ENCODE data around the gene FCRL4. TPM values are rescaled to one million over a fixed set of nuclear protein-coding genes. Genes with fewer than 3 reads are reported as not detected.

FCRL4 gene
- total RNA-seq, result not detected in 2 replicates
- long read RNA-seq, result 0 reads

- no peak within 1 kb of the TSS for H3K27ac Mint-ChIP-seq (ENCODE audit: unreplicated experiment)
- H3K4me1 Mint-ChIP-seq (ENCODE audit: unreplicated experiment), result no peaks in the 10 kb centered on the region
- no peaks in the 10 kb centered on the region for H3K9me3 Mint-ChIP-seq (ENCODE audit: unreplicated experiment)
- no peak for DNase-seq (ENCODE audit: extremely low spot score, unreplicated experiment)
- no peaks in the 10 kb centered on the region for H3K27me3 Mint-ChIP-seq (ENCODE audit: unreplicated experiment)
- TF ChIP-seq CTCF (IDR thresholded peaks at IDR 0.05), result no peak
- no peaks in the 10 kb centered on the region for H3K36me3 Mint-ChIP-seq (ENCODE audit: unreplicated experiment)
- no peak within 1 kb of the TSS for H3K4me3 Mint-ChIP-seq (ENCODE audit: unreplicated experiment)
These were observed at the start of gene FCRL4 for GRCh38 chr1:157597959-157598667. Gene FCRL4, minus strand, starts transcription at chr1:157598085. Its CDS starts 141 bp downstream, at chr1:157597944.

- Mint-ChIP-seq H3K36me3 (ENCODE audit: unreplicated experiment) (no peaks in the 10 kb centered on the region), H3K4me1 (ENCODE audit: unreplicated experiment) (no peaks in the 10 kb centered on the region), H3K4me3 (ENCODE audit: unreplicated experiment) (no peak overlapping the region), H3K9me3 (ENCODE audit: unreplicated experiment) (no peaks in the 10 kb centered on the region), H3K27me3 (ENCODE audit: unreplicated experiment) (no peaks in the 10 kb centered on the region), H3K27ac (ENCODE audit: unreplicated experiment) (no peak overlapping the region)
- TF ChIP-seq CTCF (IDR thresholded peaks at IDR 0.05), result no peak
- DNase-seq (ENCODE audit: extremely low spot score, unreplicated experiment), result no peak
These were observed 48.3 kb upstream of the FCRL4 start for GRCh38 chr1:157646144-157646543.

GRCh38 chr1:157641177-157641576 is 43.3 kb upstream of the FCRL4 start:
- Mint-ChIP-seq H3K4me3 (ENCODE audit: unreplicated experiment) (no peak overlapping the region), H3K4me1 (ENCODE audit: unreplicated experiment) (no peaks in the 10 kb centered on the region)
- no peak for TF ChIP-seq CTCF (IDR thresholded peaks at IDR 0.05)

GRCh38 chr1:157639800-157640199 is 41.9 kb upstream of the FCRL4 start:
- Mint-ChIP-seq H3K4me1 (ENCODE audit: unreplicated experiment) (no peaks in the 10 kb centered on the region), H3K27ac (ENCODE audit: unreplicated experiment) (no peak overlapping the region), H3K27me3 (ENCODE audit: unreplicated experiment) (no peaks in the 10 kb centered on the region), H3K9me3 (ENCODE audit: unreplicated experiment) (no peaks in the 10 kb centered on the region), H3K36me3 (ENCODE audit: unreplicated experiment) (no peaks in the 10 kb centered on the region), H3K4me3 (ENCODE audit: unreplicated experiment) (no peak overlapping the region)
- no peak for TF ChIP-seq CTCF (IDR thresholded peaks at IDR 0.05)
- no peak for DNase-seq (ENCODE audit: extremely low spot score, unreplicated experiment)

More at GRCh38 chr1:157641177-157641576, 43.3 kb upstream of the FCRL4 start:
- DNase-seq (ENCODE audit: extremely low spot score, unreplicated experiment), result no peak
- H3K36me3 Mint-ChIP-seq (ENCODE audit: unreplicated experiment), result no peaks in the 10 kb centered on the region
- no peaks in the 10 kb centered on the region for H3K9me3 Mint-ChIP-seq (ENCODE audit: unreplicated experiment)
- no peaks in the 10 kb centered on the region for H3K27me3 Mint-ChIP-seq (ENCODE audit: unreplicated experiment)
- H3K27ac Mint-ChIP-seq (ENCODE audit: unreplicated experiment), result no peak overlapping the region

GRCh38 chr1:157628773-157629172 is 30.9 kb upstream of the FCRL4 start:
- TF ChIP-seq CTCF (IDR thresholded peaks at IDR 0.05), result no peak
- H3K36me3 Mint-ChIP-seq (ENCODE audit: unreplicated experiment), result no peaks in the 10 kb centered on the region
- no peak for DNase-seq (ENCODE audit: extremely low spot score, unreplicated experiment)
- no peak overlapping the region for H3K4me3 Mint-ChIP-seq (ENCODE audit: unreplicated experiment)
- no peaks in the 10 kb centered on the region for H3K9me3 Mint-ChIP-seq (ENCODE audit: unreplicated experiment)
- H3K27ac Mint-ChIP-seq (ENCODE audit: unreplicated experiment), result no peak overlapping the region
- H3K27me3 Mint-ChIP-seq (ENCODE audit: unreplicated experiment), result peaks cover 2% of the 10 kb centered on the region
- H3K4me1 Mint-ChIP-seq (ENCODE audit: unreplicated experiment), result no peaks in the 10 kb centered on the region

Measured in osteocyte (in vitro differentiated cells).